ENCODE data around the gene MIDN.
"Not testable (repeated sequence)": the region's sequence is repeated elsewhere in the genome, so short reads cannot be mapped to it uniquely, and the experiment has no call there.

The MIDN gene

GRCh38 chr19:1296575-1297271 is 48.3 kb downstream of the MIDN start:
- DNase-seq, result no peak

GRCh38 chr19:1298235-1298634 is 49.9 kb downstream of the MIDN start:
- no peak for DNase-seq

- DNase-seq, result no peak
These were observed 51.4 kb downstream of the MIDN start for GRCh38 chr19:1299801-1300200.

DNA sequence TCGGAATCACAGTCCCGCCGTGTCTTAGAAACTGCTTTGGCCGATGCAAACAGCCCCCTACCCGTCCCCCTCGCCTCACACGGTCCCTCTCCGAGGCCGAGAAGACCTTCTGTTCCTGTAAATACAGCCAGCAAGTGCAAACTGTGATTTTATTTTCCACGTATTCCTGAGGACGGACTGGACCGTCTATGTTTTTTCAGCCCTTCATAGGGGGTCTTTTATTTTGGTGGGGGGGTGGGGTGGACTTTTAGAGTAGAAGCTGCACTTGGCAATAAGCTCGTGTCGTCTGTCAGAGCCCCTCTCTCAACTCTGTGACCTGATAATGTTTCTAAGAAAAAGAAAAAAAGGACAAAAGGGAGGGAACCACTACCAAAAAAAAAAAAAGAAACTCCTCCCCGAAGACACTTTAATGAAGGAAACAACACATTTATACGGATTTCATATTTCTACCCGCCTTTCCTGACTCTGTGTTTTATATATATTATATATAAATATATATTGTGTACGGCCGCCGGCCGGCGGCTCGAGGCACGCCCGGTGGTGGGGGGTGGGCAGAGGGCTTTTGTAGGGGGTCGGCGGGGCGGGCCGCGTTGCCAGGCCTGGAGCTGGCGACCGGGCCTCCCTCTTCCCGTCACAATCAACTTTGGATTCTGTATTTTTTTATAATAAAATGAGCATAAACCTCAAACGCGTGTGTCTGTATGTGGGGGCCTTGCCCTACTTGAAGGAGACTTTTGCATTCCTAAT is 52.5 kb downstream of the MIDN start:
- DNase-seq, result no peak

DNA sequence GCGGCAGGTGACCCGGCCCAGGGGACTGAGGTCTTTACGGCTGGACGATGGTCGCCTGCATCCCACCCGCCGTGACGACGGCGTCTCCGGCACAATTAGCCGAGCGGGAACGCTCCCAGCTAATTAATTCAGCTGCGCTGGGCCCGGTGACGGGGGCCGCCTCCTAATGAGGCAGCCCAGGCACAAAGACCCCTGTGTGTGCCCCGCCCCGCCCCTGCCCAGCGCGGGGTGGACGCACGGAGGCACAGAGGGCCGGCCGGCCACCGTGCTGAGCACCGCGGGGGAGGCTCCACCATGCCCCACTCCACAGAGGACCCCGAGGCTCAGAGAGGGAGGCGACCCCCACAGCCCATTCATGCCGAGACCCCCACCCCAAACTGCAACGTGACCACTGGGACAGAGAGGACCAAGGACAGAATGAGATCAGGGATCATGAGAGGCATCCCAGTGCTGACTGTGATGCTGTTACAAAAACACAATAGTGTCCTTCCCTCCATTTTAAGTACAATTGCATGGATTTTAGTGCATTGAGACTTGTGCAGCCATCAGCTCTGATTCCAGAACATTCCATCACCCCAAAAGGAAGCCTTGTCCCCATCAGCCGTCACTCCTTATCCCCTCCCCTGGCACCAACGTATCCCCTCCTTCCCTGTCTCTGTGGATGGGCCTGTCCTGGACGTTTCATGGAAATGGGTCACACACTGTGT is 54.3 kb downstream of the MIDN start:
- DNase-seq, result no peak

DNA sequence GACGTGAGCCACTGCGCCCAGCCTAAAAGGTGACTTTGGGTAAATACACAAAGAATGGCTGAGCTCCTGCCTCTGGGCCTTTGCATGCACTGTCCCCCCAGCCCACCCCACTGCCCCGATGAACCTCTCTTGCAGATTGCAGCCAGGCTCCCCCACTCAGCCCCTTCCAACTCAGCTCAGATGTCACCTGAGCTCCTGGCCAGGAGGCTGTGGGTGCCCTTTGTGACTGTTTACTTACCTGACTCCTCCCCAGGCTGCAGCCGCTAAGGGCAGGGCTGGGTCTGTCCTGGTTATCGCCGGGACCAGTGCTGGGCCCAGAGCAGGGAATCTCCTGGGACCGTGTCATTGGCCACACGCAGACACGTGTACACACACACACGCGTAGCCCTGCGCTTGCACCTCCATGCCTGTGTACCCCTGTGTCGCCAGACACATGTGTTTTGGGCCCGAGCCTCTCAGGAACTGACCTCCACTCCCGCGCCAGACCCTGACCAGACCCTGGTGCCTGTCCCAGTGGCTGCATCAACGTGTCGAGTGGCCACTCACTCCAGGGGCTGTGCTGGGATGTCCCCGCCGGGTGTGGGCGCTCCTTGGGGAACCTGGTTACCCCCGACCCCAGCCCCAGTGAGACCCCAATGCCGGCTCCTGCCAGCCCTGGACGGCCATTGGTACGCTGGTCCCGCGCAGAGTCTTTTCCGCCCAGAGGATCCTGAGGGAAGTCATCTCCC is 56.0 kb downstream of the MIDN start:
- no peak for DNase-seq

GRCh38 chr19:1305354-1305753 is 57.0 kb downstream of the MIDN start:
- DNase-seq, result not testable (repeated sequence)

GRCh38 chr19:1307320-1307719 is 58.9 kb downstream of the MIDN start:
- no peak for DNase-seq

DNA sequence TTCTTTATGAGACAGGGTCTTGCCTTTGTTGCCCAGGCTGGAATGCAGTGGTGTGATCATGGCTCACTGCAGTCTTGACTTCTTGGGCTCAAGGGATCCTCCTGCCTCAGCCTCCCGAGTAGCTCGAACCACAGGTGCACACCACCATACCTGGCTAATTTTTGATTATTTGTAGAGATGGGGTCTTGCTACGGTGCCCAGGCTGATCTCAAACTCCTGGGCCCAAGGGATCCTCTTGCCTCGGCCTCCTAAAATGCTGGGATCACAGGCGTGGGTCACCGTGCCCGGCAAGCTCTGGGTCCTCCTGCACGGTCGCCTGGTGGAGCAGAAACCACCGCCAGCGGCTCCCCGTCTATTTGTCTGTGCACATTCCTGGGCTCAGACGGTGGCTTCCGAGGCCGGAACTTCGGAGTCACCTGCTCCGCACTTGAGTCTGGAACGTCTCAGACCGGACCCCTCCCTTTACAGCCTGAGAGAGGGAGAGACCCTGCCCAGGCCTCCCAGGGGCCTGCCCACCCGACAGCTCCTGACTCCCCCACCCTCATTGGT is 59.4 kb downstream of the MIDN start:
- no peak for DNase-seq

DNA sequence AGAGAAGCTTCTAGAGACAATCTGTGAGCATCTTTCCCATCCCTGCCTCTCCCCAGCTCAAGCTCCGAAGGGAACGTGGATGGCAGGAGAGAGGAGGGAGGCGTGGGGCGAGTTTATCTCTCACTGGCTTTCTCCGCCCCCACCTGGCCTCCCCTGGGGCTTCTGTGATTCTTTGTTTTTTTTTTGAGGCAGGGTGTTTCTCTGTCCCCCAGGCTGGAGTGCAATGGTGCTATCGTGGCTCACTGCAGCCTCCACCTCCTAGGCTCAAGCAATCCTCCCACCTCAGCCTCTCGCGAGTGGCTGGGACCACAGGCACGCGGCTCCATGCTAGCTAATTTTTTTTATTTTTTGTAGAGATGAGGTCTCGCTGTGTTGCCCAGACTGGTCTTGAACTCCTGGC is 60.3 kb downstream of the MIDN start:
- no peak for DNase-seq

Measured in NCI-H1436 treated with DMSO at 0.1 percent for 48 hours (cell line).